K562 (cell line): ENCODE results near the gene LACTBL1. TPM values are rescaled to one million over a fixed set of nuclear protein-coding genes. Genes with fewer than 3 reads are reported as not detected.

Source experiments
- BMI1 ChIP-seq: fragments of 150-350 bp; IDR thresholded peaks from 2 replicates; pipeline ENCODE4 v1.6.1; 2014; ENCODE audit warnings: low read length
- CHD2 ChIP-seq: IDR thresholded peaks from 2 replicates; pipeline ENCODE4 v1.6.1; 2011; ENCODE audit warnings: low read depth, low read length
- CHD4 ChIP-seq: fragments of 200-600 bp; sonication (generic); IDR thresholded peaks from 3 replicates; pipeline ENCODE4 v1.6.1; 2012; ENCODE audit warnings: low read depth, mild to moderate bottlenecking, mixed read lengths, low read length, inconsistent platforms; ENCODE audit not compliant: insufficient read depth, insufficient replicate concordance, poor library complexity, severe bottlenecking
- HDAC2 ChIP-seq: fragments of 450-650 bp; IDR thresholded peaks from 2 replicates; pipeline ENCODE4 v1.6.1; 2016; ENCODE audit warnings: mild to moderate bottlenecking
- SMAD1 ChIP-seq: fragments of 150-350 bp; IDR thresholded peaks from 2 replicates; pipeline ENCODE4 v1.6.1; 2014; ENCODE audit warnings: low read length, low read depth; ENCODE audit not compliant: partially characterized antibody
- SMAD4 ChIP-seq: fragments of 250-450 bp; sonication (Bioruptor Pico); conservative IDR thresholded peaks from 2 replicates; pipeline ENCODE4 v1.8.0; 2021; ENCODE audit warnings: inconsistent platforms, mild to moderate bottlenecking, moderate library complexity
- TCFL5 ChIP-seq: fragments of 250-450 bp; sonication (Bioruptor Pico); conservative IDR thresholded peaks from 2 replicates; pipeline ENCODE4 v1.6.1; 2021; ENCODE audit warnings: mild to moderate bottlenecking, moderate library complexity, matching md5 sums
- ZC3H4 ChIP-seq: sonication (generic); formaldehyde crosslinking; IDR thresholded peaks from 2 replicates; pipeline ENCODE4 v1.9.0; 2021; ENCODE audit warnings: missing genetic modification reagents, borderline replicate concordance
- ZNF165 ChIP-seq: fragments of 250-450 bp; sonication (Bioruptor Pico); IDR thresholded peaks from 2 replicates; pipeline ENCODE4 v1.4.0; 2020; ENCODE audit warnings: borderline replicate concordance
- ZNF354B ChIP-seq: fragments of 250-450 bp; sonication (Bioruptor Pico); IDR thresholded peaks from 2 replicates; pipeline ENCODE4 v1.4.0; 2020
- polyA plus RNA-seq, 8 experiments: library from polyadenylated mRNA; depleted of rRNA in 4 of 8; stranded (reverse) in 5 of 8; unstranded in 3 of 8; fragments of >200 nt; fragmentation: Nextera tagmentation in 2 of 8; fragmentation: Illumina TruSeq in 1 of 8; extraction: Ambion mirVana in 2 of 8; extraction: Trizol in 1 of 8; gene quantifications; 2 replicates each; pipeline versions ENCODE4 v1.2.1 to v1.2.3, GENCODE V29; 2011 to 2014; ENCODE audit warnings: inconsistent platforms in 1 of 8, missing spikeins in 1 of 8
- total RNA-seq, 7 experiments: library from RNA; depleted of rRNA in 6 of 7; stranded (reverse); fragments of >200 nt in 6 of 7; fragmentation: Illumina TruSeq in 2 of 7; extraction: Trizol in 2 of 7; gene quantifications; 2 replicates each; pipeline versions ENCODE4 v1.2.1 to v1.2.3, GENCODE V29; 2011 to 2021; ENCODE audit warnings: low replicate concordance in 1 of 7
- TF ChIP-seq, protein P1 (sequence below): fragments of 200-600 bp; sonication (generic); IDR thresholded peaks from one replicate; pipeline ENCODE4 v1.6.1; 2012; ENCODE audit warnings: mild to moderate bottlenecking, low read depth, low read length, inconsistent platforms
- TF ChIP-seq, protein P2 (sequence below): sonication (generic); formaldehyde crosslinking; IDR thresholded peaks from 2 replicates; pipeline ENCODE4 v1.8.1; 2023; ENCODE audit warnings: mild to moderate bottlenecking, missing genetic modification reagents
- TF ChIP-seq, protein P3 (sequence below): fragments of 200-800 bp; sonication (Bioruptor generic); IDR thresholded peaks from 2 replicates; pipeline ENCODE4 v1.6.1; 2017; ENCODE audit warnings: missing genetic modification characterization, missing compliant biosample characterization

LACTBL1 gene
- total and polyA plus RNA-seq, 9 of the 15 experiments (the other 6 are each of a cell fraction or from before 2014, with no cell fraction given) = not detected

DNA sequence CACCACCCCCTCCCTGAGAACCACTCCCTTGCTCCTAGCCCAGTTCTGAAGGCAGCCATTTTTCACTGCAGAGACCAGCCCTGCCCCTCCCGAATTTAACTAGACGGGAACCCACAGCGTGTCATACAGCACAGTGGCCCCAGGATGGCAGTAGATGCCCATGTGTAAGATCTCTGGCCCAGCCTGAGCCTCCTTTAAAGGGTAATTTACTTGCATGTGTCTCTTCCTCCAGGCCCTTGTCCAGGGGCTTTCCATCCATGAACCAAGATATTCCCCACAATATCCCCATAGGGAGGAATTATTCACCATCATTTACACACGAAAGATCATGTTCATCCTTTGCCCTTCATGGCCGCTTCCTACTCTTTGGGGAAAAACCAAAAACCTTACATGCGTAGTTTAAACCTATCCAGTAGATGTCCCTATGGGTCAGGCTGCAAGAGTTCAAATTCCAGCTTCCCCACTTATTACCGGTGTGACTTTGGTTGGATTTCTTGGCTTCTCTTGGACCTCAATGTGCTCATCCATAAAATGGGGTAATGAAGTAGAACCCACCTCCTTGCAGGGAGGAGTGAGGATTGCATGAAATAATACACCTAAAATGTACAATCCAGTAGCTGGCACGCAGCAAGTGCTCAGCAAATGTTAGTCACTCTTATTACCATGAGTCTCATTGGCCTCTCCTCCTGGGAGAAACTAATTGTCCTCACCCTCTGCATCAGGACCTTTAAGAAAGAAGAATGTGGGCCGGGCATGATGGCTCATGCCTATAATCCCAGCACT is 4.0 kb upstream of the LACTBL1 start (continued):
- TF ChIP-seq, protein P1, sequence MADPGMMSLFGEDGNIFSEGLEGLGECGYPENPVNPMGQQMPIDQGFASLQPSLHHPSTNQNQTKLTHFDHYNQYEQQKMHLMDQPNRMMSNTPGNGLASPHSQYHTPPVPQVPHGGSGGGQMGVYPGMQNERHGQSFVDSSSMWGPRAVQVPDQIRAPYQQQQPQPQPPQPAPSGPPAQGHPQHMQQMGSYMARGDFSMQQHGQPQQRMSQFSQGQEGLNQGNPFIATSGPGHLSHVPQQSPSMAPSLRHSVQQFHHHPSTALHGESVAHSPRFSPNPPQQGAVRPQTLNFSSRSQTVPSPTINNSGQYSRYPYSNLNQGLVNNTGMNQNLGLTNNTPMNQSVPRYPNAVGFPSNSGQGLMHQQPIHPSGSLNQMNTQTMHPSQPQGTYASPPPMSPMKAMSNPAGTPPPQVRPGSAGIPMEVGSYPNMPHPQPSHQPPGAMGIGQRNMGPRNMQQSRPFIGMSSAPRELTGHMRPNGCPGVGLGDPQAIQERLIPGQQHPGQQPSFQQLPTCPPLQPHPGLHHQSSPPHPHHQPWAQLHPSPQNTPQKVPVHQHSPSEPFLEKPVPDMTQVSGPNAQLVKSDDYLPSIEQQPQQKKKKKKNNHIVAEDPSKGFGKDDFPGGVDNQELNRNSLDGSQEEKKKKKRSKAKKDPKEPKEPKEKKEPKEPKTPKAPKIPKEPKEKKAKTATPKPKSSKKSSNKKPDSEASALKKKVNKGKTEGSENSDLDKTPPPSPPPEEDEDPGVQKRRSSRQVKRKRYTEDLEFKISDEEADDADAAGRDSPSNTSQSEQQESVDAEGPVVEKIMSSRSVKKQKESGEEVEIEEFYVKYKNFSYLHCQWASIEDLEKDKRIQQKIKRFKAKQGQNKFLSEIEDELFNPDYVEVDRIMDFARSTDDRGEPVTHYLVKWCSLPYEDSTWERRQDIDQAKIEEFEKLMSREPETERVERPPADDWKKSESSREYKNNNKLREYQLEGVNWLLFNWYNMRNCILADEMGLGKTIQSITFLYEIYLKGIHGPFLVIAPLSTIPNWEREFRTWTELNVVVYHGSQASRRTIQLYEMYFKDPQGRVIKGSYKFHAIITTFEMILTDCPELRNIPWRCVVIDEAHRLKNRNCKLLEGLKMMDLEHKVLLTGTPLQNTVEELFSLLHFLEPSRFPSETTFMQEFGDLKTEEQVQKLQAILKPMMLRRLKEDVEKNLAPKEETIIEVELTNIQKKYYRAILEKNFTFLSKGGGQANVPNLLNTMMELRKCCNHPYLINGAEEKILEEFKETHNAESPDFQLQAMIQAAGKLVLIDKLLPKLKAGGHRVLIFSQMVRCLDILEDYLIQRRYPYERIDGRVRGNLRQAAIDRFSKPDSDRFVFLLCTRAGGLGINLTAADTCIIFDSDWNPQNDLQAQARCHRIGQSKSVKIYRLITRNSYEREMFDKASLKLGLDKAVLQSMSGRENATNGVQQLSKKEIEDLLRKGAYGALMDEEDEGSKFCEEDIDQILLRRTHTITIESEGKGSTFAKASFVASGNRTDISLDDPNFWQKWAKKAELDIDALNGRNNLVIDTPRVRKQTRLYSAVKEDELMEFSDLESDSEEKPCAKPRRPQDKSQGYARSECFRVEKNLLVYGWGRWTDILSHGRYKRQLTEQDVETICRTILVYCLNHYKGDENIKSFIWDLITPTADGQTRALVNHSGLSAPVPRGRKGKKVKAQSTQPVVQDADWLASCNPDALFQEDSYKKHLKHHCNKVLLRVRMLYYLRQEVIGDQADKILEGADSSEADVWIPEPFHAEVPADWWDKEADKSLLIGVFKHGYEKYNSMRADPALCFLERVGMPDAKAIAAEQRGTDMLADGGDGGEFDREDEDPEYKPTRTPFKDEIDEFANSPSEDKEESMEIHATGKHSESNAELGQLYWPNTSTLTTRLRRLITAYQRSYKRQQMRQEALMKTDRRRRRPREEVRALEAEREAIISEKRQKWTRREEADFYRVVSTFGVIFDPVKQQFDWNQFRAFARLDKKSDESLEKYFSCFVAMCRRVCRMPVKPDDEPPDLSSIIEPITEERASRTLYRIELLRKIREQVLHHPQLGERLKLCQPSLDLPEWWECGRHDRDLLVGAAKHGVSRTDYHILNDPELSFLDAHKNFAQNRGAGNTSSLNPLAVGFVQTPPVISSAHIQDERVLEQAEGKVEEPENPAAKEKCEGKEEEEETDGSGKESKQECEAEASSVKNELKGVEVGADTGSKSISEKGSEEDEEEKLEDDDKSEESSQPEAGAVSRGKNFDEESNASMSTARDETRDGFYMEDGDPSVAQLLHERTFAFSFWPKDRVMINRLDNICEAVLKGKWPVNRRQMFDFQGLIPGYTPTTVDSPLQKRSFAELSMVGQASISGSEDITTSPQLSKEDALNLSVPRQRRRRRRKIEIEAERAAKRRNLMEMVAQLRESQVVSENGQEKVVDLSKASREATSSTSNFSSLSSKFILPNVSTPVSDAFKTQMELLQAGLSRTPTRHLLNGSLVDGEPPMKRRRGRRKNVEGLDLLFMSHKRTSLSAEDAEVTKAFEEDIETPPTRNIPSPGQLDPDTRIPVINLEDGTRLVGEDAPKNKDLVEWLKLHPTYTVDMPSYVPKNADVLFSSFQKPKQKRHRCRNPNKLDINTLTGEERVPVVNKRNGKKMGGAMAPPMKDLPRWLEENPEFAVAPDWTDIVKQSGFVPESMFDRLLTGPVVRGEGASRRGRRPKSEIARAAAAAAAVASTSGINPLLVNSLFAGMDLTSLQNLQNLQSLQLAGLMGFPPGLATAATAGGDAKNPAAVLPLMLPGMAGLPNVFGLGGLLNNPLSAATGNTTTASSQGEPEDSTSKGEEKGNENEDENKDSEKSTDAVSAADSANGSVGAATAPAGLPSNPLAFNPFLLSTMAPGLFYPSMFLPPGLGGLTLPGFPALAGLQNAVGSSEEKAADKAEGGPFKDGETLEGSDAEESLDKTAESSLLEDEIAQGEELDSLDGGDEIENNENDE = no peak
- no peak for TF ChIP-seq CHD2
- no peak for TF ChIP-seq BMI1
- TF ChIP-seq ZNF354B (CRISPR knock-in tag) = no peak
- no peak for TF ChIP-seq SMAD4 (CRISPR knock-in tag)
- no peak for TF ChIP-seq ZC3H4 (CRISPR knock-in tag)
- TF ChIP-seq ZNF165 (CRISPR knock-in tag) = 0 out of 2 replicates have a peak, but pooled peaks have one; percentile 10
- TF ChIP-seq SMAD1 = peak; percentile 36
- TF ChIP-seq, protein P2, sequence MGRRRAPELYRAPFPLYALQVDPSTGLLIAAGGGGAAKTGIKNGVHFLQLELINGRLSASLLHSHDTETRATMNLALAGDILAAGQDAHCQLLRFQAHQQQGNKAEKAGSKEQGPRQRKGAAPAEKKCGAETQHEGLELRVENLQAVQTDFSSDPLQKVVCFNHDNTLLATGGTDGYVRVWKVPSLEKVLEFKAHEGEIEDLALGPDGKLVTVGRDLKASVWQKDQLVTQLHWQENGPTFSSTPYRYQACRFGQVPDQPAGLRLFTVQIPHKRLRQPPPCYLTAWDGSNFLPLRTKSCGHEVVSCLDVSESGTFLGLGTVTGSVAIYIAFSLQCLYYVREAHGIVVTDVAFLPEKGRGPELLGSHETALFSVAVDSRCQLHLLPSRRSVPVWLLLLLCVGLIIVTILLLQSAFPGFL = no peak
- TF ChIP-seq TCFL5 (CRISPR knock-in tag) = no peak
- TF ChIP-seq, protein P3, sequence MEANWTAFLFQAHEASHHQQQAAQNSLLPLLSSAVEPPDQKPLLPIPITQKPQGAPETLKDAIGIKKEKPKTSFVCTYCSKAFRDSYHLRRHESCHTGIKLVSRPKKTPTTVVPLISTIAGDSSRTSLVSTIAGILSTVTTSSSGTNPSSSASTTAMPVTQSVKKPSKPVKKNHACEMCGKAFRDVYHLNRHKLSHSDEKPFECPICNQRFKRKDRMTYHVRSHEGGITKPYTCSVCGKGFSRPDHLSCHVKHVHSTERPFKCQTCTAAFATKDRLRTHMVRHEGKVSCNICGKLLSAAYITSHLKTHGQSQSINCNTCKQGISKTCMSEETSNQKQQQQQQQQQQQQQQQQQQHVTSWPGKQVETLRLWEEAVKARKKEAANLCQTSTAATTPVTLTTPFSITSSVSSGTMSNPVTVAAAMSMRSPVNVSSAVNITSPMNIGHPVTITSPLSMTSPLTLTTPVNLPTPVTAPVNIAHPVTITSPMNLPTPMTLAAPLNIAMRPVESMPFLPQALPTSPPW (CRISPR knock-in tag) = peak; percentile 92
- TF ChIP-seq HDAC2 = 0 out of 2 replicates have a peak, but pooled peaks have one; percentile 68
- peak; percentile 43 for TF ChIP-seq CHD4
